Measurements from ENCODE around the gene TCEAL9. TPM values are rescaled to one million over a fixed set of nuclear protein-coding genes. Genes with fewer than 3 reads are reported as not detected.

Gene TCEAL9
- total and polyA plus RNA-seq, 2 donors (not counting 3 experiments of a cell fraction or from before 2014, with no cell fraction given) = 61.7 to 98.3 TPM

- no peak overlapping the region for H2AFZ ChIP-seq (ENCODE audit: low read depth, low read length)
- H3K79me2 ChIP-seq (ENCODE audit: control insufficient read depth, insufficient read depth, low read length) = no peaks in the 10 kb centered on the region
- dilution Hi-C loops (cut with MboI; ENCODE audit: extremely low pct_ligation_motif_present, low sequenced_read_pairs) = no loop called here
- no peaks in the 10 kb centered on the region for H4K20me1 ChIP-seq (replicated peaks; ENCODE audit: control insufficient read depth, extremely low read depth, insufficient read depth, low read length)
- no peaks in the 10 kb centered on the region for H3K9me3 ChIP-seq (replicated peaks; ENCODE audit: control insufficient read depth, insufficient read depth, low read length)
- no peak for TF ChIP-seq POLR2A (IDR thresholded peaks at IDR 0.05; ENCODE audit: low read depth, low read length)
- no peak for TF ChIP-seq MYC (IDR thresholded peaks at IDR 0.05; ENCODE audit: low read depth, low read length)
- TF ChIP-seq POLR2AphosphoS5 (IDR thresholded peaks at IDR 0.05; ENCODE audit: insufficient read depth, low read depth, low read length) = no peak
- no peak for TF ChIP-seq CTCF (IDR thresholded peaks at IDR 0.05; ENCODE audit: extremely low read depth in 1 of 2, insufficient read depth in 1 of 2, low read depth in 1 of 2, low read length in 2 of 2)
- TF ChIP-seq EZH2 (IDR thresholded peaks at IDR 0.05; ENCODE audit: borderline replicate concordance, low read depth, low read length, severe bottlenecking) = no peak
- TF ChIP-seq GATA2 (IDR thresholded peaks at IDR 0.05; ENCODE audit: insufficient read depth, insufficient read length, low read depth, low read length) = no peak
- TF ChIP-seq JUN (IDR thresholded peaks at IDR 0.05; ENCODE audit: borderline replicate concordance, insufficient read depth, insufficient read length, low read depth) = no peak
- no peaks in the 10 kb centered on the region for H3K36me3 ChIP-seq (ENCODE audit: control insufficient read depth in 2 of 2, extremely low read depth in 1 of 2, insufficient read depth in 2 of 2, low read length in 2 of 2)
- H3K27ac ChIP-seq (ENCODE audit: insufficient read depth, low read depth, low read length) = no peak overlapping the region
- BruUV-seq (replicated peaks) = no TSS peak
- DNase-seq (ENCODE audit: low read depth, low spot score) (no peak), FAIRE-seq (no peak)
- H3K4me1 ChIP-seq (ENCODE audit: control insufficient read depth, extremely low read depth, insufficient read depth, low read length) = no peaks in the 10 kb centered on the region
- H3K4me2 ChIP-seq (ENCODE audit: insufficient read depth, low read length) = no peak overlapping the region
- no peaks in the 10 kb centered on the region for H3K9me1 ChIP-seq (replicated peaks; ENCODE audit: control insufficient read depth, extremely low read depth, insufficient read depth, low read length)
- H3K4me3 ChIP-seq (replicated peaks in 1 of 3; ENCODE audit: insufficient read depth in 1 of 3, low read depth in 1 of 3, low read length in 3 of 3) = no peak overlapping the region
- H3K9ac ChIP-seq (replicated peaks; ENCODE audit: extremely low read depth, insufficient read depth, low read length) = no peak overlapping the region
- POLR2A ChIA-PET = no interaction called here
- CTCF ChIA-PET = no interaction called here
- intact Hi-C loops (cut with micrococcal nuclease) = no loop called here
- peaks cover 5 to 9% of the 10 kb centered on the region in 2 experiments for H3K27me3 ChIP-seq (ENCODE audit: control insufficient read depth in 2 of 2, insufficient read depth in 2 of 2, low read length in 2 of 2)
Observed at GRCh38 chrX:103311399-103311780, 44.9 kb upstream of the TCEAL9 start.

Data from endothelial cell of umbilical vein (primary cell).